B cell (primary cell): ENCODE results near the gene LRFN4. TPM values are rescaled to one million over a fixed set of nuclear protein-coding genes. Genes with fewer than 3 reads are reported as not detected.

Experiments
- ATAC-seq: fragments of 200-7000 bp; cut with Tn5 transposase; one replicate; pipeline ENCODE4 v1.10.0; 2021; ENCODE audit warnings: low read depth, mild to moderate bottlenecking, moderate number of reproducible peaks, moderate library complexity
- CTCF ChIA-PET: fragments of 350-600 bp; sonication (Branson Sonifier 250); formaldehyde crosslinking; loops from one replicate; lab custom pipeline; 2021; ENCODE audit warnings: antibody characterized with exemption, inconsistent platforms; lab: Charles Lee
- POLR2A ChIA-PET: fragments of 350-600 bp; sonication (Branson Sonifier 250); formaldehyde crosslinking; loops from one replicate; lab custom pipeline; 2021; ENCODE audit warnings: antibody characterized with exemption; lab: Charles Lee
- DNase-seq: peaks from one replicate; pipeline ENCODE4 v3.0.0; 2013
- H2AFZ ChIP-seq: 2 replicates; pipeline ENCODE4 v1.6.1; 2012; ENCODE audit warnings: mild to moderate bottlenecking, low read depth, low read length; ENCODE audit not compliant: insufficient read depth, poor library complexity, severe bottlenecking
- H3K27ac ChIP-seq, 2 donors: 1 replicate in 1 of 2; 2 replicates in 1 of 2; pipeline ENCODE4 v1.5.1; 2012 to 2013; ENCODE audit warnings: low read length in 2 of 2, mild to moderate bottlenecking in 2 of 2, moderate library complexity in 1 of 2
- H3K27me3 ChIP-seq, 4 experiments: fragments of 200-600 bp in 1 of 4; sonication (generic) in 1 of 4; replicated peaks in 1 of 4; 1 replicate in 2 of 4; 2 replicates in 2 of 4; pipeline versions ENCODE4 v1.6.1 to v1.7.0; 2013 to 2016; ENCODE audit warnings: low read length in 3 of 4, mild to moderate bottlenecking in 2 of 4, mixed read lengths in 1 of 4, moderate library complexity in 1 of 4; ENCODE audit not compliant: insufficient read depth in 4 of 4, control insufficient read depth in 3 of 4; ENCODE audit errors: control extremely low read depth in 1 of 4
- H3K36me3 ChIP-seq, 2 experiments: replicated peaks in 1 of 2; 1 replicate in 1 of 2; 2 replicates in 1 of 2; pipeline versions ENCODE4 v1.6.1 to v1.7.1; 2013; ENCODE audit warnings: low read length in 1 of 2; ENCODE audit not compliant: insufficient read depth in 2 of 2, control insufficient read depth in 1 of 2; ENCODE audit errors: control extremely low read depth in 1 of 2, extremely low read depth in 1 of 2
- H3K4me1 ChIP-seq, 2 donors: fragments of 200-600 bp in 1 of 2; sonication (generic) in 1 of 2; 1 replicate in 1 of 2; 2 replicates in 1 of 2; pipeline versions ENCODE4 v1.5.1 to v1.6.1; 2013 to 2017; ENCODE audit warnings: low read length in 2 of 2; ENCODE audit not compliant: control insufficient read depth in 2 of 2, insufficient read depth in 2 of 2
- H3K4me2 ChIP-seq: replicated peaks from 2 replicates; pipeline ENCODE3; 2012; ENCODE audit warnings: mild to moderate bottlenecking, low read depth, low read length; ENCODE audit not compliant: poor library complexity, severe bottlenecking
- H3K4me3 ChIP-seq, 5 experiments: fragments of 200-600 bp in 1 of 5; sonication (generic) in 1 of 5; 1 replicate in 3 of 5; 2 replicates in 2 of 5; pipeline versions ENCODE4 v1.5.1 to v1.7.0; 2011 to 2016; ENCODE audit warnings: low read length in 4 of 5, mild to moderate bottlenecking in 4 of 5, low read depth in 2 of 5, control low read depth in 1 of 5, moderate library complexity in 1 of 5; ENCODE audit not compliant: insufficient read depth in 1 of 5; ENCODE audit errors: control extremely low read depth in 1 of 5, extremely low read depth in 1 of 5
- H3K79me2 ChIP-seq: fragments of 200-600 bp; sonication (generic); one replicate; pipeline ENCODE4 v1.6.0; 2016; ENCODE audit warnings: low read length; ENCODE audit not compliant: control insufficient read depth, insufficient read depth
- H3K9ac ChIP-seq: fragments of 200-600 bp; sonication (generic); 2 replicates; pipeline ENCODE4 v1.6.1; 2017; ENCODE audit warnings: mild to moderate bottlenecking, low read length, moderate library complexity
- H3K9me3 ChIP-seq, 3 donors: one replicate each; pipeline versions ENCODE4 v1.6.1 to v1.7.1; 2013; ENCODE audit warnings: low read length in 2 of 3; ENCODE audit not compliant: control insufficient read depth in 2 of 3, insufficient read depth in 1 of 3; ENCODE audit errors: control extremely low read depth in 1 of 3
- H4K20me1 ChIP-seq: 2 replicates; pipeline ENCODE4 v1.6.0; 2012; ENCODE audit warnings: mild to moderate bottlenecking, low read length; ENCODE audit not compliant: insufficient read depth, control insufficient read depth, poor library complexity, severe bottlenecking
- H3K27ac Mint-ChIP-seq: one replicate; pipeline ENCODE4 v1.8.0; 2021; ENCODE audit warnings: mixed read lengths
- H3K27me3 Mint-ChIP-seq: one replicate; pipeline ENCODE4 v1.8.0; 2021; ENCODE audit warnings: mixed read lengths
- H3K4me1 Mint-ChIP-seq: one replicate; pipeline ENCODE4 v1.8.0; 2021; ENCODE audit warnings: mixed read lengths
- H3K4me3 Mint-ChIP-seq: one replicate; pipeline ENCODE4 v1.8.0; 2021; ENCODE audit warnings: mixed read lengths
- H3K9me3 Mint-ChIP-seq: one replicate; pipeline ENCODE4 v1.8.0; 2022; ENCODE audit warnings: mixed read lengths; ENCODE audit not compliant: insufficient read depth
- CTCF ChIP-seq: fragments of 200-600 bp; IDR thresholded peaks from one replicate; pipeline ENCODE4 v1.8.0; 2022; ENCODE audit warnings: antibody characterized with exemption, mild to moderate bottlenecking
- EZH2 ChIP-seq: IDR thresholded peaks from 2 replicates; pipeline ENCODE4 v1.6.1; 2012; ENCODE audit warnings: borderline replicate concordance, low read depth, mild to moderate bottlenecking, moderate library complexity, low read length; ENCODE audit not compliant: insufficient read depth, poor library complexity, severe bottlenecking
- WGBS: methylation state at CpG from one replicate; pipeline ENCODE4 v1.1.5; 2013; ENCODE audit warnings: missing lambda C conversion rate; ENCODE audit not compliant: insufficient coverage; 5-methylcytosine and 5-hydroxymethylcytosine counted together
- intact Hi-C: fragments of 100-400 bp; cut with micrococcal nuclease; formaldehyde crosslinking; loops from one replicate; pipeline ENCODE4 v1.10.0; 2022
- polyA plus RNA-seq: library from polyadenylated mRNA; depleted of rRNA; stranded (reverse); fragments of >200 nt; gene quantifications from 2 replicates; pipeline ENCODE4 v1.2.3, GENCODE V29; 2012
- total RNA-seq, 2 donors: library from RNA; stranded (reverse); fragments of 120-200 nt in 1 of 2; gene quantifications; 1 replicate in 1 of 2; 2 replicates in 1 of 2; pipeline versions ENCODE4 v1.2.3 to v1.2.4, GENCODE V29; 2013 to 2022

Gene LRFN4
- total and polyA plus RNA-seq, 2 donors (not counting 1 experiment from before 2014, with no cell fraction given) = 7.1 to 12.1 TPM

- no peak overlapping the region for H3K27ac Mint-ChIP-seq
- H3K4me3 ChIP-seq = no peak overlapping the region
These were observed 7.5 kb downstream of the LRFN4 start for GRCh38 chr11:66864172-66864901.

More at GRCh38 chr11:66864172-66864901, 7.5 kb downstream of the LRFN4 start:
- H3K27ac ChIP-seq = no peak overlapping the region
- TF ChIP-seq CTCF (no peak), EZH2 (no peak)
- WGBS = 88% methylated on average over 18 of the region's 35 CpGs
- H3K27me3 ChIP-seq = no peaks in the 10 kb centered on the region
- H3K4me1 Mint-ChIP-seq = peaks cover 16% of the 10 kb centered on the region
- H3K79me2 ChIP-seq = no peaks in the 10 kb centered on the region
- CTCF ChIA-PET = interaction anchor here (1.1 kb wide), 1 partner anchor 9 kb away, joined by 3 read pairs; no protein-coding TSS in a partner anchor
- POLR2A ChIA-PET = no interaction called here
- H3K9me3 ChIP-seq = no peaks in the 10 kb centered on the region
- H3K9ac ChIP-seq = no peak overlapping the region
- no peak for DNase-seq
- peaks cover 4 to 10% of the 10 kb centered on the region in 2 donors for H3K4me1 ChIP-seq
- no peak overlapping the region for H2AFZ ChIP-seq
- H3K9me3 Mint-ChIP-seq = no peaks in the 10 kb centered on the region
- no peak for ATAC-seq
- peak overlapping the region; percentile 3 for H3K4me3 Mint-ChIP-seq
- H3K27me3 Mint-ChIP-seq = no peaks in the 10 kb centered on the region
- H3K36me3 ChIP-seq = no peaks in the 10 kb centered on the region
- intact Hi-C loops = no loop called here
- H4K20me1 ChIP-seq = no peaks in the 10 kb centered on the region
- H3K4me2 ChIP-seq = peak overlapping the region; percentile 25
